Smooth muscle cell (in vitro differentiated cells): ENCODE measurements around the gene CDS2. TPM values are rescaled to one million over a fixed set of nuclear protein-coding genes. Genes with fewer than 3 reads are reported as not detected.

Source experiments
- DNase-seq: peaks from one replicate; lab custom pipeline; 2025; ENCODE audit not compliant: unreplicated experiment; lab: John Stamatoyannopoulos, UW
- H2AFZ ChIP-seq: fragments of 200-600 bp; sonication (generic); 2 replicates; pipeline ENCODE4 v1.6.0; 2016; ENCODE audit warnings: antibody characterized with exemption, low read depth, mild to moderate bottlenecking
- H3F3A ChIP-seq: fragments of 200-600 bp; sonication (generic); 2 replicates; pipeline ENCODE4 v1.6.0; 2017; ENCODE audit warnings: antibody characterized with exemption, low read depth
- H3K27ac ChIP-seq: fragments of 200-600 bp; sonication (generic); 2 replicates; pipeline ENCODE4 v1.5.1; 2016; ENCODE audit warnings: low read depth, mild to moderate bottlenecking
- H3K27me3 ChIP-seq: fragments of 200-600 bp; sonication (generic); 2 replicates; pipeline ENCODE4 v1.6.1; 2016; ENCODE audit warnings: low read depth, mild to moderate bottlenecking
- H3K36me3 ChIP-seq: fragments of 200-600 bp; sonication (generic); 2 replicates; pipeline ENCODE4 v1.5.1; 2016; ENCODE audit warnings: low read depth
- H3K4me1 ChIP-seq: fragments of 200-600 bp; sonication (generic); 2 replicates; pipeline ENCODE4 v1.5.1; 2016; ENCODE audit warnings: low read depth
- H3K4me2 ChIP-seq: fragments of 200-600 bp; sonication (generic); 2 replicates; pipeline ENCODE4 v1.6.0; 2016; ENCODE audit warnings: mild to moderate bottlenecking
- H3K4me3 ChIP-seq: fragments of 200-600 bp; sonication (generic); 2 replicates; pipeline ENCODE4 v1.5.1; 2016; ENCODE audit warnings: mild to moderate bottlenecking
- H3K79me2 ChIP-seq: fragments of 200-600 bp; sonication (generic); 2 replicates; pipeline ENCODE4 v1.6.0; 2016; ENCODE audit warnings: low read depth, mild to moderate bottlenecking
- H3K9ac ChIP-seq: fragments of 200-600 bp; sonication (generic); 2 replicates; pipeline ENCODE4 v1.6.0; 2016; ENCODE audit warnings: low read depth
- H3K9me3 ChIP-seq: fragments of 200-600 bp; sonication (generic); replicated peaks from 2 replicates; pipeline ENCODE4 v1.5.1; 2016; ENCODE audit warnings: low read depth
- H4K20me1 ChIP-seq: fragments of 200-600 bp; sonication (generic); 2 replicates; pipeline ENCODE4 v1.6.0; 2016; ENCODE audit warnings: low read depth
- WGBS: methylation state at CpG from one replicate; pipeline ENCODE4 v1.1.7; 2016; ENCODE audit warnings: low lambda C conversion rate; 5-methylcytosine and 5-hydroxymethylcytosine counted together
- polyA plus RNA-seq: library from polyadenylated mRNA; unstranded; fragments of >200 nt; fragmentation: Nextera tagmentation; extraction: Ambion mirVana; gene quantifications from 2 replicates; pipeline ENCODE4 v1.2.1, GENCODE V29; 2016
- total RNA-seq: library from RNA; depleted of rRNA; stranded (reverse); fragments of >200 nt; gene quantifications from 2 replicates; pipeline ENCODE4 v1.2.3, GENCODE V29; 2014
- TF ChIP-seq, protein P1 (sequence below): fragments of 200-600 bp; sonication (generic); IDR thresholded peaks from 2 replicates; pipeline ENCODE4 v1.5.1; 2017; ENCODE audit warnings: borderline replicate concordance, mild to moderate bottlenecking, antibody characterized with exemption; ENCODE audit not compliant: insufficient read depth, poor library complexity, severe bottlenecking

CDS2 gene
- total and polyA plus RNA-seq, 2 experiments from 2014 or later, result 24.9 to 25.9 TPM

- H3K4me3 ChIP-seq, result no peak overlapping the region
- H2AFZ ChIP-seq, result no peak overlapping the region
- H3K27me3 ChIP-seq, result no peaks in the 10 kb centered on the region
- no peaks in the 10 kb centered on the region for H3K4me1 ChIP-seq
- H3F3A ChIP-seq, result no peaks in the 10 kb centered on the region
- H3K4me2 ChIP-seq, result no peak overlapping the region
- H3K9me3 ChIP-seq, result no peaks in the 10 kb centered on the region
- H3K9ac ChIP-seq, result no peak overlapping the region
- no peak for DNase-seq
- TF ChIP-seq, protein P1, sequence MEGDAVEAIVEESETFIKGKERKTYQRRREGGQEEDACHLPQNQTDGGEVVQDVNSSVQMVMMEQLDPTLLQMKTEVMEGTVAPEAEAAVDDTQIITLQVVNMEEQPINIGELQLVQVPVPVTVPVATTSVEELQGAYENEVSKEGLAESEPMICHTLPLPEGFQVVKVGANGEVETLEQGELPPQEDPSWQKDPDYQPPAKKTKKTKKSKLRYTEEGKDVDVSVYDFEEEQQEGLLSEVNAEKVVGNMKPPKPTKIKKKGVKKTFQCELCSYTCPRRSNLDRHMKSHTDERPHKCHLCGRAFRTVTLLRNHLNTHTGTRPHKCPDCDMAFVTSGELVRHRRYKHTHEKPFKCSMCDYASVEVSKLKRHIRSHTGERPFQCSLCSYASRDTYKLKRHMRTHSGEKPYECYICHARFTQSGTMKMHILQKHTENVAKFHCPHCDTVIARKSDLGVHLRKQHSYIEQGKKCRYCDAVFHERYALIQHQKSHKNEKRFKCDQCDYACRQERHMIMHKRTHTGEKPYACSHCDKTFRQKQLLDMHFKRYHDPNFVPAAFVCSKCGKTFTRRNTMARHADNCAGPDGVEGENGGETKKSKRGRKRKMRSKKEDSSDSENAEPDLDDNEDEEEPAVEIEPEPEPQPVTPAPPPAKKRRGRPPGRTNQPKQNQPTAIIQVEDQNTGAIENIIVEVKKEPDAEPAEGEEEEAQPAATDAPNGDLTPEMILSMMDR, result no peak
- no peak overlapping the region for H3K27ac ChIP-seq
- H3K36me3 ChIP-seq, result no peaks in the 10 kb centered on the region
- H3K79me2 ChIP-seq, result no peaks in the 10 kb centered on the region
- 86% methylated on average over 10 of the region's 10 CpGs for WGBS
- H4K20me1 ChIP-seq, result no peaks in the 10 kb centered on the region
Measured at GRCh38 chr20:5080384-5080877, 46.4 kb upstream of the CDS2 start.

GRCh38 chr20:5085380-5085779 lies 41.4 kb upstream of the CDS2 start:
- H3K4me1 ChIP-seq, result no peaks in the 10 kb centered on the region
- no peak overlapping the region for H3K4me2 ChIP-seq
- no peaks in the 10 kb centered on the region for H3K79me2 ChIP-seq
- TF ChIP-seq, protein P1, result no peak
- DNase-seq, result no peak
- no peak overlapping the region for H2AFZ ChIP-seq
- no peaks in the 10 kb centered on the region for H4K20me1 ChIP-seq
- no peaks in the 10 kb centered on the region for H3K9me3 ChIP-seq
- no peaks in the 10 kb centered on the region for H3K36me3 ChIP-seq
- WGBS, result 97% methylated on average over 4 of the region's 4 CpGs
- H3K4me3 ChIP-seq, result no peak overlapping the region
- H3F3A ChIP-seq, result no peaks in the 10 kb centered on the region
- no peak overlapping the region for H3K9ac ChIP-seq
- no peak overlapping the region for H3K27ac ChIP-seq
- no peaks in the 10 kb centered on the region for H3K27me3 ChIP-seq

DNA sequence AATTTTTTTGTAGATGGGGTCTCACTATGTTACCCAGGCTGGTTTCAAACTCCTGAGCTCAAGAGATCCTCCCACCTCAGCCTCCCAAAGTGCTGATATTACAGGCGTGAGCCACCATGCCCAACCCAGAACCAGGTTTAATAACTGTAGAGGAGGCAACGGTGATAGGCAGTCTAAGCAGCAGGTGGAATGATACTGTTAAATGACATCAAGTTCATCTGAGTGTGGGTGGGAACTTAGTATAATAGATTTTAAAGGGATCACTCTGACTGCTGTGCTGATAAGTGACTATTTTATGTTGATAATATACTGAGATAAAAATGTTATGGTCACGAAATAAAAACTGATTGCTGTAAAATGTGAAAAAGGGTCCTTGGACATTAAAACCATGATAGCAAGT lies 38.1 kb upstream of the CDS2 start:
- DNase-seq, result no peak
- Histone ChIP-seq H3K4me2 (no peak overlapping the region), H3K36me3 (no peaks in the 10 kb centered on the region), H3K27ac (no peak overlapping the region), H2AFZ (no peak overlapping the region), H3K79me2 (no peaks in the 10 kb centered on the region), H3K9ac (no peak overlapping the region), H3K4me3 (no peak overlapping the region), H3F3A (no peaks in the 10 kb centered on the region), H3K9me3 (no peaks in the 10 kb centered on the region), H4K20me1 (no peaks in the 10 kb centered on the region), H3K4me1 (no peaks in the 10 kb centered on the region), H3K27me3 (no peaks in the 10 kb centered on the region)
- 94% methylated on average over 3 of the region's 3 CpGs for WGBS
- TF ChIP-seq, protein P1, result no peak

DNA sequence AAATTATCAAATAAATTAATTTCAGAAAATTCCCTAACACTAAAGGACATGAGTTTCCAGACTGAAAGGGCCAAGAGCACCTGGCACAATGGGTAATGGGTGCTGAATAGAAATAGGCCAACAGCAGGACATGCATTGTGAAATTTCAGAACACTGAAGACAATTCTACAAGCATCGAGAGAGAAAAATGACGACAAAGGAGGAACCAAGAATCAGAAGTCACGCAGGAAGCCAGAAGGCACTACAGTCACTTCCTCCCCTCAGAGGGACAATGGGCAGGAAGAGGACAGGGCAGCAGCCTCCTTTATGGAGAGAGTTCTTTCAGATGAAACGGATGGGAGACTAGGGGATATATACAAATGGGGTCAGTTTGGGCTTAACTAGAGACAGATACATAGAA lies 36.6 kb upstream of the CDS2 start:
- Histone ChIP-seq H3K9ac (no peak overlapping the region), H3K27ac (no peak overlapping the region), H3F3A (no peaks in the 10 kb centered on the region), H3K79me2 (no peaks in the 10 kb centered on the region), H3K4me1 (no peaks in the 10 kb centered on the region), H3K9me3 (no peaks in the 10 kb centered on the region), H2AFZ (no peak overlapping the region), H3K36me3 (no peaks in the 10 kb centered on the region), H3K4me2 (no peak overlapping the region), H3K27me3 (no peaks in the 10 kb centered on the region), H4K20me1 (no peaks in the 10 kb centered on the region), H3K4me3 (no peak overlapping the region)
- WGBS, result 79% methylated on average over 4 of the region's 4 CpGs
- DNase-seq, result no peak
- TF ChIP-seq, protein P1, result no peak
